Osteoblast (primary cell): ENCODE data around the gene SLC43A3. TPM values are rescaled to one million over a fixed set of nuclear protein-coding genes. Genes with fewer than 3 reads are reported as not detected.

Source experiments
- DNase-seq: peaks from one replicate; pipeline ENCODE4 v3.0.0; 2011; ENCODE audit warnings: low spot score, mixed read lengths; ENCODE audit not compliant: insufficient read length; ENCODE audit errors: missing footprints
- H2AFZ ChIP-seq: 2 replicates; pipeline ENCODE4 v1.6.0; 2011; ENCODE audit warnings: mild to moderate bottlenecking, low read length
- H3K27ac ChIP-seq: 2 replicates; pipeline ENCODE4 v1.5.1; 2011; ENCODE audit warnings: mild to moderate bottlenecking, low read depth, low read length, moderate library complexity
- H3K27me3 ChIP-seq: 2 replicates; pipeline ENCODE4 v1.6.0; 2012; ENCODE audit warnings: mild to moderate bottlenecking, control low read depth, inconsistent platforms, low read length, moderate library complexity; ENCODE audit not compliant: insufficient read depth
- H3K36me3 ChIP-seq: 2 replicates; pipeline ENCODE4 v1.5.1; 2011; ENCODE audit warnings: mild to moderate bottlenecking, low read length, control low read depth, moderate library complexity; ENCODE audit not compliant: insufficient read depth
- H3K4me1 ChIP-seq: 2 replicates; pipeline ENCODE4 v1.5.1; 2011; ENCODE audit warnings: mild to moderate bottlenecking, low read length, control low read depth, moderate library complexity; ENCODE audit not compliant: insufficient read depth
- H3K4me2 ChIP-seq: 2 replicates; pipeline ENCODE4 v1.6.0; 2011; ENCODE audit warnings: mild to moderate bottlenecking, low read length; ENCODE audit not compliant: insufficient read depth
- H3K4me3 ChIP-seq: fragments of 200-600 bp; sonication (generic); 3 replicates; pipeline ENCODE4 v1.5.1; 2012; ENCODE audit warnings: mild to moderate bottlenecking, low read length, inconsistent platforms; ENCODE audit not compliant: insufficient read depth
- H3K79me2 ChIP-seq: 2 replicates; pipeline ENCODE4 v1.6.0; 2012; ENCODE audit warnings: mild to moderate bottlenecking, low read length, control low read depth, inconsistent platforms; ENCODE audit not compliant: insufficient read depth
- H3K9me3 ChIP-seq: 2 replicates; pipeline ENCODE4 v1.5.1; 2011; ENCODE audit warnings: low read depth, low read length, control low read depth
- H4K20me1 ChIP-seq: 2 replicates; pipeline ENCODE4 v1.6.0; 2012; ENCODE audit warnings: mild to moderate bottlenecking, low read length, control low read depth; ENCODE audit not compliant: insufficient read depth
- total RNA-seq: library from RNA; depleted of rRNA; stranded (reverse); fragments of >200 nt; gene quantifications from 2 replicates; pipeline ENCODE4 v1.2.3, GENCODE V29; 2012
- TF ChIP-seq, protein P1 (sequence below): IDR thresholded peaks from 2 replicates; pipeline ENCODE4 v1.5.1; 2011; ENCODE audit warnings: mild to moderate bottlenecking, low read depth, low read length, moderate library complexity; ENCODE audit errors: extremely low read depth

Gene SLC43A3
- total RNA-seq, 1 donor = 51.4 TPM

DNA sequence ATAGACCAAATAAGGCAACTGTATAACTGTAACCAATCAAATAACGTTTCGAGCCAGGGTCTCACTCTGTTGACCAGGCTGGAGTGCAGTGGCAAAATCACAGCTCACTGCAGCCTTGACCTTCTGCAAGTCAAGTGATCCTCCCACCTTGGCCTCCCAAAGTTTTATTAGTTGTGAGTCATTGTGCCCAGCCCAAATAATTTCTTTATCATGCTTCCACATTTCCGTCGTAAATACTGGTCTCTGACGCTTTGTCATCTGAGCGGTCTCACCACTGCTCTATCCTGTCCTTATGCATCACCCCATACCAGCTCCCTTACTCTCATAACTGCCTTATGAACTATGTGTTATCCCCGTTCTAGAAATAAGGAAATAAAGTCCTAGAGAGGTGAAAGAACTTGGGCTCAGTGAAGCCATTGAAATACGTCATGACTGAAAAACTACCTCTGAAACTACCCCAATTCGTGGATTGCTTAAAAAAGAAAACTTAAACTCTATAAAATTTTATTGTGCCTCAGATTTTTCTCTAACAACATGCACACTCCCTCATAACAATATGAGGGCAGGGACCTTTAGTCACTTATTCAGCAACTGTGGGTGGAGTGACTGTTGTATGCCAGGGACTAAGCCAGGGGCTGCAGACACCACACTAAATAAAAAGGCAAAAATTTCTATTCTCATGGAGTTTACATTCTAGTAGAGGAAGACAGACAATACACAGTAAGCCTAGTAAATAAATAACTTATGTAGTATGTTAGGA lies 17.6 kb upstream of the SLC43A3 start:
- no peak for DNase-seq
- Histone ChIP-seq H3K36me3 (no peaks in the 10 kb centered on the region), H2AFZ (no peak overlapping the region)

GRCh38 chr11:57440744-57441414 lies 14.0 kb upstream of the SLC43A3 start:
- TF ChIP-seq, protein P1, sequence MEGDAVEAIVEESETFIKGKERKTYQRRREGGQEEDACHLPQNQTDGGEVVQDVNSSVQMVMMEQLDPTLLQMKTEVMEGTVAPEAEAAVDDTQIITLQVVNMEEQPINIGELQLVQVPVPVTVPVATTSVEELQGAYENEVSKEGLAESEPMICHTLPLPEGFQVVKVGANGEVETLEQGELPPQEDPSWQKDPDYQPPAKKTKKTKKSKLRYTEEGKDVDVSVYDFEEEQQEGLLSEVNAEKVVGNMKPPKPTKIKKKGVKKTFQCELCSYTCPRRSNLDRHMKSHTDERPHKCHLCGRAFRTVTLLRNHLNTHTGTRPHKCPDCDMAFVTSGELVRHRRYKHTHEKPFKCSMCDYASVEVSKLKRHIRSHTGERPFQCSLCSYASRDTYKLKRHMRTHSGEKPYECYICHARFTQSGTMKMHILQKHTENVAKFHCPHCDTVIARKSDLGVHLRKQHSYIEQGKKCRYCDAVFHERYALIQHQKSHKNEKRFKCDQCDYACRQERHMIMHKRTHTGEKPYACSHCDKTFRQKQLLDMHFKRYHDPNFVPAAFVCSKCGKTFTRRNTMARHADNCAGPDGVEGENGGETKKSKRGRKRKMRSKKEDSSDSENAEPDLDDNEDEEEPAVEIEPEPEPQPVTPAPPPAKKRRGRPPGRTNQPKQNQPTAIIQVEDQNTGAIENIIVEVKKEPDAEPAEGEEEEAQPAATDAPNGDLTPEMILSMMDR = no peak
- Histone ChIP-seq H3K79me2 (no peaks in the 10 kb centered on the region), H4K20me1 (no peaks in the 10 kb centered on the region), H3K36me3 (no peaks in the 10 kb centered on the region), H3K4me2 (no peak overlapping the region), H3K4me1 (no peaks in the 10 kb centered on the region), H3K9me3 (no peaks in the 10 kb centered on the region), H3K27ac (no peak overlapping the region), H3K4me3 (no peak overlapping the region), H3K27me3 (no peaks in the 10 kb centered on the region), H2AFZ (peak overlapping the region; percentile 41)
- DNase-seq = peak; percentile 48

More for the DNA sequence above, 17.6 kb upstream of the SLC43A3 start:
- Histone ChIP-seq H3K27ac (no peak overlapping the region), H3K79me2 (no peaks in the 10 kb centered on the region), H3K4me3 (no peak overlapping the region), H3K4me1 (no peaks in the 10 kb centered on the region), H4K20me1 (no peaks in the 10 kb centered on the region), H3K9me3 (no peaks in the 10 kb centered on the region), H3K4me2 (no peak overlapping the region), H3K27me3 (no peaks in the 10 kb centered on the region)
- TF ChIP-seq, protein P1 = no peak

- TF ChIP-seq, protein P1 = no peak
- no peaks in the 10 kb centered on the region for H3K27me3 ChIP-seq
- H3K79me2 ChIP-seq = no peaks in the 10 kb centered on the region
- no peak overlapping the region for H3K27ac ChIP-seq
- no peak for DNase-seq
- H2AFZ ChIP-seq = no peak overlapping the region
- H3K4me3 ChIP-seq = no peak overlapping the region
- no peaks in the 10 kb centered on the region for H4K20me1 ChIP-seq
- no peaks in the 10 kb centered on the region for H3K9me3 ChIP-seq
- no peak overlapping the region for H3K4me2 ChIP-seq
- H3K4me1 ChIP-seq = peaks cover 5% of the 10 kb centered on the region
- H3K36me3 ChIP-seq = no peaks in the 10 kb centered on the region
Observed at GRCh38 chr11:57439786-57440185, 12.9 kb upstream of the SLC43A3 start.
